HG02571 (cell line): Measurements from ENCODE around the gene SRPK3.

Experiments used
- ATAC-seq: cut with Tn5 transposase; IDR thresholded peaks from one replicate; pipeline ENCODE4 v1.9.1; 2021; ENCODE audit warnings: mild to moderate bottlenecking, moderate library complexity; ENCODE audit not compliant: unreplicated experiment

Gene SRPK3

GRCh38 chrX:153782871-153783270, 2.0 kb downstream of the SRPK3 start:
- no peak for ATAC-seq

GRCh38 chrX:153783378-153784013, 2.7 kb downstream of the SRPK3 start:
- no peak for ATAC-seq

- no peak for ATAC-seq
Observed at GRCh38 chrX:153784325-153784967, 3.6 kb downstream of the SRPK3 start.

GRCh38 chrX:153786669-153787068, 5.8 kb downstream of the SRPK3 start:
- ATAC-seq: no peak

- no peak for ATAC-seq
Observed at GRCh38 chrX:153789654-153790053, 8.8 kb downstream of the SRPK3 start.

GRCh38 chrX:153791104-153791852, 10.4 kb downstream of the SRPK3 start:
- ATAC-seq: no peak

- no peak for ATAC-seq
Observed at GRCh38 chrX:153792368-153792767, 11.5 kb downstream of the SRPK3 start.

- ATAC-seq: no peak
Observed at GRCh38 chrX:153793291-153793690, 12.4 kb downstream of the SRPK3 start.

- ATAC-seq: peak; percentile 88
Observed at GRCh38 chrX:153794018-153794896, 13.4 kb downstream of the SRPK3 start, which contains the start of the genes IDH3G and SSR4. TSS of gene IDH3G (minus strand) at chrX:153794375. CDS start at chrX:153794326, 49 bp downstream. TSS of gene SSR4 (plus strand) at chrX:153794668. CDS start at chrX:153794688, 20 bp downstream.

GRCh38 chrX:153794897-153795816, 14.3 kb downstream of the SRPK3 start:
- no peak for ATAC-seq

- no peak for ATAC-seq
Observed at GRCh38 chrX:153797415-153798015, 16.7 kb downstream of the SRPK3 start.

- no peak for ATAC-seq
Observed at GRCh38 chrX:153799326-153799725, 18.5 kb downstream of the SRPK3 start.

- no peak for ATAC-seq
Observed at GRCh38 chrX:153800177-153800722, 19.4 kb downstream of the SRPK3 start.

GRCh38 chrX:153800746-153801145, 19.9 kb downstream of the SRPK3 start:
- ATAC-seq: no peak

- ATAC-seq: no peak
Observed at GRCh38 chrX:153801669-153802068, 20.8 kb downstream of the SRPK3 start.

- no peak for ATAC-seq
Observed at GRCh38 chrX:153802513-153803045, 21.7 kb downstream of the SRPK3 start.

- ATAC-seq: no peak
Observed at GRCh38 chrX:153803211-153804099, 22.6 kb downstream of the SRPK3 start.

- ATAC-seq: no peak
Observed at GRCh38 chrX:153804100-153804595, 23.3 kb downstream of the SRPK3 start.
